Measurements from ENCODE around the gene PLXDC1. TPM values are rescaled to one million over a fixed set of nuclear protein-coding genes. Genes with fewer than 3 reads are reported as not detected.

PLXDC1 gene
- total and polyA plus RNA-seq, 2 of the 8 experiments (the other 6 are each of a cell fraction or from before 2014, with no cell fraction given): 4.1 to 14.6 TPM

GRCh38 chr17:39082482-39082881 lies 69.0 kb downstream of the PLXDC1 start:
- Histone ChIP-seq H3K23me2 (ENCODE audit: low read depth, low read length) (no peaks in the 10 kb centered on the region), H3K36me3 (ENCODE audit: control insufficient read depth in 2 of 4, insufficient read depth in 4 of 4, low read length in 3 of 4) (no peaks in the 10 kb centered on the region; a peak in 1 of 8 replicates), H2BK120ac (replicated peaks; ENCODE audit: low read depth, low read length) (no peak overlapping the region), H4K5ac (ENCODE audit: insufficient read length, low read depth, low read length) (no peak overlapping the region), H3K9ac (replicated peaks in 1 of 4; ENCODE audit: extremely low read depth in 1 of 4, low read depth in 3 of 4, low read length in 3 of 4) (no peak overlapping the region), H3K27me3 (replicated peaks in 1 of 4; ENCODE audit: control insufficient read depth in 3 of 4, extremely low read depth in 1 of 4, insufficient read depth in 3 of 4, low read length in 3 of 4) (no peaks in the 10 kb centered on the region), H3K4me3 (ENCODE audit: extremely low read depth in 1 of 4, insufficient read depth in 2 of 4, low read depth in 3 of 4, low read length in 4 of 4) (no peak overlapping the region), H2BK15ac (ENCODE audit: low read length) (no peak overlapping the region), H3K9me3 (ENCODE audit: insufficient read depth in 2 of 2, low read depth in 1 of 2, low read length in 1 of 2) (no peaks in the 10 kb centered on the region), H3K79me1 (ENCODE audit: low read depth, low read length) (no peaks in the 10 kb centered on the region; the same call in 1 of the 2 replicates), H3K23ac (ENCODE audit: insufficient read length) (no peak overlapping the region), H3K18ac (ENCODE audit: extremely low read depth, low read length) (no peak overlapping the region), H2BK12ac (ENCODE audit: low read depth, low read length) (no peak overlapping the region), H4K8ac (ENCODE audit: extremely low read depth, insufficient read depth, low read length) (no peak overlapping the region), H4K20me1 (replicated peaks in 1 of 2; ENCODE audit: control insufficient read depth in 1 of 2, insufficient read depth in 2 of 2, low read length in 2 of 2) (no peaks in the 10 kb centered on the region), H3K56ac (replicated peaks; ENCODE audit: insufficient read length, low read depth, low read length) (no peak overlapping the region), H2BK20ac (ENCODE audit: low read length) (no peak overlapping the region), H4K91ac (replicated peaks; ENCODE audit: insufficient read length, low read length) (no peak overlapping the region), H2BK5ac (ENCODE audit: low read depth, low read length) (no peak overlapping the region), H3K4me1 (replicated peaks in 1 of 4; ENCODE audit: control insufficient read depth in 3 of 4, insufficient read depth in 4 of 4, low read length in 3 of 4) (peaks cover 4 to 16% (median 8%) of the 10 kb centered on the region in 4 experiments), H3K14ac (ENCODE audit: insufficient read length) (no peak overlapping the region), H2AFZ (ENCODE audit: low read length) (no peak overlapping the region), H3K4ac (replicated peaks; ENCODE audit: insufficient read length, low read depth, low read length) (no peak overlapping the region), H3K27ac (ENCODE audit: low read depth, low read length) (no peak overlapping the region), H3K79me2 (ENCODE audit: control insufficient read depth in 1 of 2, insufficient read depth in 2 of 2, low read length in 2 of 2) (no peaks in the 10 kb centered on the region), H3K4me2 (ENCODE audit: insufficient read depth in 1 of 2, low read depth in 2 of 2, low read length in 2 of 2) (no peak overlapping the region), H2AK5ac (ENCODE audit: low read depth, low read length) (no peak overlapping the region)
- TF ChIP-seq KDM4A (IDR thresholded peaks at IDR 0.05; ENCODE audit: low read depth, low read length, severe bottlenecking): no peak
- no peak for TF ChIP-seq E2F6 (IDR thresholded peaks at IDR 0.05)
- TF ChIP-seq EZH2 (IDR thresholded peaks at IDR 0.05; ENCODE audit: low read depth, low read length, severe bottlenecking): no peak
- TF ChIP-seq HDAC6 (IDR thresholded peaks at IDR 0.05; ENCODE audit: low read depth, low read length): no peak
- TF ChIP-seq CBX8 (IDR thresholded peaks at IDR 0.05; ENCODE audit: borderline replicate concordance, low read depth, low read length): no peak
- no peak for TF ChIP-seq POU5F1 (IDR thresholded peaks at IDR 0.05; ENCODE audit: low read depth, low read length)
- no peak for TF ChIP-seq RFX5 (IDR thresholded peaks at IDR 0.05; ENCODE audit: borderline replicate concordance, low read depth, low read length)
- TF ChIP-seq MAFK (IDR thresholded peaks at IDR 0.05; ENCODE audit: low read depth, low read length): no peak
- no peak for DNase-seq (ENCODE audit: low read depth in 1 of 2, low spot score in 2 of 2)
- ChIA-PET POLR2A (ENCODE audit: partially characterized antibody) (interaction anchor here (1.1 kb wide), 1 partner anchor 33 kb away, joined by 3 read pairs; no protein-coding TSS in a partner anchor), CTCF (ENCODE audit: partially characterized antibody) (interaction anchor here (0.7 to 1.7 kb wide), 9 partner anchors 8 to 104 kb away, joined by 3 to 7 read pairs (median 3); partner anchors contain the start of gene ARL5C)
- WGBS, 2 experiments (ENCODE audit: extremely low coverage in 1 of 2, insufficient coverage in 1 of 2, insufficient read length in 1 of 2, insufficient replicate concordance in 2 of 2, low coverage in 1 of 2, low lambda C conversion rate in 2 of 2, missing lambda C conversion rate in 1 of 2): 89% methylated on average over 1 of the region's 1 CpG; no CpG with 5 or more reads in 1 of the 2 experiments
- no peak for FAIRE-seq

All from H1 (cell line).